HG02938 (cell line): ENCODE data around the gene ADCY2.
"Not testable (repeated sequence)": the region's sequence is repeated elsewhere in the genome, so short reads cannot be mapped to it uniquely, and the experiment has no call there.

Experiments
- ATAC-seq: cut with Tn5 transposase; IDR thresholded peaks from one replicate; pipeline ENCODE4 v1.9.1; 2021; ENCODE audit warnings: mild to moderate bottlenecking, moderate library complexity; ENCODE audit not compliant: unreplicated experiment

The ADCY2 gene

GRCh38 chr5:7394889-7395431 is 978 bp upstream of the ADCY2 start:
- ATAC-seq, result no peak

- no peak for ATAC-seq
These were observed 449 bp upstream of the ADCY2 start for GRCh38 chr5:7395432-7395946.

DNA sequence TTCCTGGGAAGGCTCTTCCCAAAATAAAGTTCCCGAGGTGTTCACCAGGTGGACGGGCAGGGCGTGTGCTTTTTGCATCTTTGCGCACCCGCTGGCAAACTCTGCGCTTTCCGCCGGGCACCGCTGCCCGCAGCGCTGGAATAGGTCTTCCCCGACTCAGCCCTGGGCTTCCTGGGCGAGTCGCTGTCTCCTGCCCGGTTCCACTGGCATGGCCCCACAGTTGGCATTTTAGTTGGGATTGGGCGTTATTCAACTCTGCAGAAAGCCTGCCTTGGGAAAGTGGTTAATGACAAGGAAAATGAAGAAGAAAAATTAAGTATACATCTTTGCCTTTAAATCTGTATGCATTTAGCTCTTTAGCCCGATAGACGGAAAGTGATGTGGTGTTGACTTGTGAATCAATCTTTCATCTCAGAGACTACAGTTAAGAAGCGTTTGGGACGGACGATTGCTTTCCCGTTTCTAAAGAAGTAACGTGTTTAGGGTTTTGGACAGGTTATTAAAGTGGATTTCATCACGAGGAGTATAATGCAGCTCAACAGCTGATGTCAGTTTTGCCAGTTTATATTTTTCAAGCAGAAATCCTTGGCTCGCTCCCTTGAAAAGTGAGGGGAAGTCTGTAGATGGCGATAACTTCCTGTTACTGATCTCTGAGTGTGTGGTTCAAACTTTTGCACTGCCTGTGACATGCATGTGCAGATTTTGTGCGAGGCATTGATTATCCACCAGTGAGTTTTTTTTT is 946 bp downstream of the ADCY2 start:
- ATAC-seq, result no peak

GRCh38 chr5:7397937-7398336 is 2.0 kb downstream of the ADCY2 start:
- ATAC-seq, result no peak

DNA sequence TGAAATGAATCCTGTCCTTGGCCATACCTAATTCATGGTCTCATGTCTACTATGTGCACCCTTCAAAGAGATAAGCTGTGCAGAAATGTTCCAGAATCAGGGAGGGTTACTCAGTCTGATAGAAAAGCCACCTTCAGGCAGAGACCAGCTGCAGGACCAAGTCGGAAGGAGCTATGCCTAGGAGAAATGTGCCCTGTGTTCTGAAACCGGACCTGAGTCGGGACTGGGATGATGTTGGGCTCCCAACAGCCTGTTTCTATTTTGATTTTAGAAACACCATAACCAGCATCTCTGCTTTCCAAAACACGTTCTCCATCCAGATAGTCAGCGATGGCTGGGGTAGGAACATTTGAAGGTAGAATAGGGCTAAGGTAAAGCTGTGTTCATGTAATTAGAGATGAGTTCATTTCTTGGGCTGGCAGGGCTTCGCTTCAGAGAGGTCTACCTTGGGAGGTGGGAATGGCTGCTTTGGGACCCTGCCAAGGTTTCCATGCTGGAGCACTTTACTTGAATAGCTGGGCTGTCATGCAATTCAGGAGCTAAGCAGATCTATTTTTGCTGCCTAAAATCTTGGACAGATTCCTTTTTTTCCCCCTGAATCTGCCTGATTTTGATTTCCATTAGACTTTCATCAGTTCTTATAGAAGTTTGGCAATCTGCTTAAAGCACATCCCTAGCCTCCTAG is 2.8 kb downstream of the ADCY2 start:
- no peak for ATAC-seq

DNA sequence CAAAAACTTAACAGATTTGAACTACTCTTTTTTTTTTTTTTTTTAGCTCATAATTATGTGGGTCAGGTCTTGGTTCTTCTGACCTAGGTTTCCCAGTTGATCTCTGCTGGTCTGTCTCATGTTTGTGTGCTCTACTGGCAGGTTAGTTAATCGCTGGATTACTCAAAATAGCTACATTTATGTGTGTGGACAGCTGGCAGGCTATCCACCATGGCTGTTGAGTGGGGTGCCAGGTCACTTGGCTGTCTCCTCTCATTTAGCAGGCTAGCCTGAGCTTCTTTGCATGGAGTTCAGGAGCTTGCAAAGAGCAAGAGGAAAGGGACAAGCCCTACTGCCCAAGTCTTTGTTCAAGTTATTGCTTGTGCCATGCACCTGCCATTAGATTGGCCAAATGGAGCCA is 9.3 kb downstream of the ADCY2 start:
- ATAC-seq, result no peak

- ATAC-seq, result no peak
These were observed 15.1 kb downstream of the ADCY2 start for GRCh38 chr5:7410936-7411511.

DNA sequence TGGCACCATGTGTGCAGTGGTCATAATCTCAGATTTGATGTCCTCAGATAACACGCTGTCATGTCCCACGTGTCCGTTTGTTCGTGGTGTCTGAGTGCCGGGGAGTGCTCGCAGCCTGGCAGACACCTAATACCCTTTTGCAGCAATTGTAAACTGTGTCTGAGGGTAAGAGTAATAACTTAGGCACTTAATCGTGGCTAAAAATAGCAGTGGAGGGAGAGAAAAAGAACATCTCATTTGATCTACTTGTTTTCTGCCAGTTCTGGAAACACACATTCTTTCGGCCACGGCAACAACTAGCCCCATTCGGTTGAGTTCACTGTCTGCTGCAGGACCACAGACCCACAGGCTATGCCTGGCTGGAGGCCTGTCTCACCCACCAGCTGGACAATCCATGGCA is 16.5 kb downstream of the ADCY2 start:
- ATAC-seq, result no peak

DNA sequence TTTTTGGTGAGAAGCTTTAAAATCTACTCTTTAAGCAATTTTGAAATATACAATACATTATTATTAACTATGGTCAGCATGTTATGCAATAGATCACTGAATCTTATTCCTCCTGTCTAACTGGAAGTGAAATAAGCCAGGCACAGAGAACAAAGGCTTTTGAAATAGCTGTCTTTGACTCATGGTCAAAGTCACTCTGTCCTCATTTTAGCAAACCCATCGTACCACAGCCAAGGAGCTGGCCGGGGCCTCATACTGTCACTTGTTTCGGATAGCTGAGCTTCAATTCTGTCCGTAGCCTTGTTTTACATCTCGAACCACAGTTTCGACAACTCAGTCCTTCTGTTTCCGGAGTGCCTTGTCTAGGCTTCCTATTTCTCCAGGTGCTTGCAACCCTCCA is 19.2 kb downstream of the ADCY2 start:
- ATAC-seq, result no peak

DNA sequence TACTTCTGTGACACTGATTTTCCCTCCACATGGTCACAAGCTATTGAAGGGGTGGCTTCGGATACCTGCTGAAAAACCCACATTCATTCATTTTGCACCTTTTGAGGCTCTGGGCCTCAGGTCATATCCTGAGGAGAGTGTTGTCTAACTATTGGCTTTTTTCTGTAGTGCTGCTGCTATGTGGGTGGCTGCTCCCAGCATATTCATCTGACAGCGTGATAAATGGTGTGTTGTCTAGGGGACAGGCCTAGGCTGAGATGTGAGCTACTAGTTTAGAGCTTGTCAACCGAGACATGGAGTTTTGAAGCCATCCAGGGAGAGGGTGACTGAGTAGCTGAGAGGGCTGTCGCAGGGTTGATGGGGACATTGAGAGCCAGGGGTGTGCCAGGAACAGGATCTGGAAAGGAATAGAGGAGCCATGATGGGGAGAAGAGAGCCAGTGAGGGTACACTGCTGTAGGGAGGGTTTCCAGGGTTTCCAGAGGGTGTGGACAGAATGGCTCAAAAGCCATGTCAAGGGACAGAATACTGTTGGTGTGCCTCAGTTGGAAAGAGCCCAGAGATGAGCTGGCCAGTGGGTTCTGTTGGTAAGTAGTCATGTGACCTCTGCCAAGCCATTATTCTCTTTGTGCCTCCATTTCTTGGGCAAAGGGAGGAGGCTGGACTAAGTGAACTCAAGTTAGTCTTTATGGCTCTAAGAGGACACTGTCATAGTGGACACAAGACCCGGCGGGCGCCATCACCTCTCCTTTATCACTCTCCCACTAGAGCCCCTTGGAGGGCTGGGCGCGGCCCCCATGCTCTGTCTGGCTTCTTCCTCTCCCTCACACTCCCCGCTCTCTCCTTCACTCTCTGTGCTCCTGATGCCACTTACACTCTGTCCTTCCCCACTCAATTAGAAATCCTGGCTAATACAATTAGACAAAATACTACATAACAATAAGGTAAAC is 19.9 kb downstream of the ADCY2 start:
- no peak for ATAC-seq

DNA sequence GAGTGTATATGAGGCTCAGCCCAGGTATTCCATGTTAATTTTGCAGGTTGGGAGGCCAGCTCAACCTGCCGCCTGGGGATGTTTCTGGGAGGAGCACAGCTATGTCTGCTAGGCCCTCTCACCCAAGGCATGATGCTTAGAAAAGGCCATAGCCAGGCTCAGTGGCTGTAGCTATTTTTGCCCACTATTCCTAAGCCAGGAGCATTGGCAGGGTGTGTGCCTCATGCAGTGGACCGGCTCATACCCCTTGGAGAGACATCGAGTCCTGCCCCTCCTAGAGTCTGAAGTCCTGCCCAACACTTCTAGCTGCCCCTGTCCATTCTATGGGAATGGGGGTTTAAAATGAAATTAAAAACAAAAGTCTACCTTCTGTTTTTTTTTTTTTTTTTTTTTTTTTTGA is 22.3 kb downstream of the ADCY2 start:
- no peak for ATAC-seq

- no peak for ATAC-seq
These were observed 23.4 kb downstream of the ADCY2 start for GRCh38 chr5:7419367-7419766.

DNA sequence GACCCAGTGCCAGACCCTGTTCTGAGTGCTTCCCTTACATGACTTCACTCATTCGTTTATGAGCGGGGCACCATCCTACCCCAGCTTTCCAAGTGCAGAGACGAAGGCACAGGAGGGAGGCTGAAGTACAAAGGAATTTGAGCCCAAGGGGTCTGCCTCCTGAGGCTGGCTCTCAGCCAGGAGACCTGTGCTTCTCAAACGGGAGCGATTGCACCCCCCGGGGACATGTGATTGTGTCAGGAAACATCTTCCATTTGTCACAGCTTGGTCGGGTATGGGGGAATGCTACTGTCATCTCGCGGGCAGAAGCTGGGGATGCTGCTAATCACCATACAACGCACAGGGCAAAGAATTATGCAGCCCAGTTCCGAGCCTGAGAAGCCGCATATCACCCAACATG is 23.9 kb downstream of the ADCY2 start:
- no peak for ATAC-seq

GRCh38 chr5:7420510-7421280 is 24.8 kb downstream of the ADCY2 start:
- no peak for ATAC-seq

GRCh38 chr5:7422316-7423106 is 26.6 kb downstream of the ADCY2 start:
- no peak for ATAC-seq

- ATAC-seq, result not testable (repeated sequence)
These were observed 27.3 kb downstream of the ADCY2 start for GRCh38 chr5:7423231-7423630.

GRCh38 chr5:7425830-7426229 is 29.9 kb downstream of the ADCY2 start:
- ATAC-seq, result no peak

- no peak for ATAC-seq
These were observed 30.3 kb downstream of the ADCY2 start for GRCh38 chr5:7426284-7426683.

DNA sequence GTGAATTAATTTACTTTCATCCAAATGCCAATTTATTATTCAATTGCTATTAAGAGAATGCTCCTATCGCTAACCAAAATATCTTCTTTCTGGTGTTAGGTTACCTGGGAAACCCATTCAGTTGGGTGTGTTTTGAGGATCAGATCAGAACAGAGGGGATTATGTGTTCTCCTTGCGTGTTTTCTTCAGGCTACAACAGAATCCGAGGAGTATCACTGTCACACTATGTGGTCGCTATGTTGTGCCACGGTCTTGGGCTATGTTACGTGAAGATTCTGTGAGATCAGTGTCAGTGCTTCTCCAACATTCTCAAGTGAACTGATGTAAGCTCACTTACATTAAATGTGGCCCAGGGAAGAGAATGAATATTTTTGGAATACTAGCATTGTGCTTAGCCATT is 39.0 kb downstream of the ADCY2 start:
- ATAC-seq, result no peak
